GM18907 (cell line): ENCODE data around the gene APLP2.
"Not testable (repeated sequence)": the region's sequence is repeated elsewhere in the genome, so short reads cannot be mapped to it uniquely, and the experiment has no call there.

Experiments
- ATAC-seq: cut with Tn5 transposase; IDR thresholded peaks from one replicate; pipeline ENCODE4 v1.9.1; 2021; ENCODE audit warnings: mild to moderate bottlenecking, moderate library complexity; ENCODE audit not compliant: unreplicated experiment

The APLP2 gene

GRCh38 chr11:130069659-130070108 lies at the start of gene APLP2:
APLP2 (plus strand) TSS chr11:130069894; CDS start chr11:130069978, 84 bp downstream.
- ATAC-seq: peak; percentile 98

- no peak for ATAC-seq
These were observed 49.4 kb upstream of the APLP2 start for GRCh38 chr11:130020323-130020722.

- ATAC-seq: not testable (repeated sequence)
These were observed 48.1 kb upstream of the APLP2 start for GRCh38 chr11:130021606-130022005.

GRCh38 chr11:130022799-130023198 lies 46.9 kb upstream of the APLP2 start:
- peak; percentile 32 for ATAC-seq

GRCh38 chr11:130023204-130023603 lies 46.5 kb upstream of the APLP2 start:
- peak; percentile 98 for ATAC-seq

- ATAC-seq: no peak
These were observed 45.3 kb upstream of the APLP2 start for GRCh38 chr11:130024361-130024760.

GRCh38 chr11:130025371-130025770 lies 44.3 kb upstream of the APLP2 start:
- no peak for ATAC-seq

- ATAC-seq: no peak
These were observed 40.6 kb upstream of the APLP2 start for GRCh38 chr11:130029137-130029536.

GRCh38 chr11:130031056-130031455 lies 38.6 kb upstream of the APLP2 start:
- no peak for ATAC-seq

GRCh38 chr11:130031945-130032344 lies 37.7 kb upstream of the APLP2 start:
- no peak for ATAC-seq

GRCh38 chr11:130032931-130033330 lies 36.8 kb upstream of the APLP2 start:
- ATAC-seq: no peak

GRCh38 chr11:130034236-130034635 lies 35.5 kb upstream of the APLP2 start:
- ATAC-seq: no peak

- no peak for ATAC-seq
These were observed 32.6 kb upstream of the APLP2 start for GRCh38 chr11:130037058-130037457.

GRCh38 chr11:130037881-130038585 lies 31.7 kb upstream of the APLP2 start:
- no peak for ATAC-seq

GRCh38 chr11:130040281-130040940 lies 29.3 kb upstream of the APLP2 start:
- ATAC-seq: no peak

- no peak for ATAC-seq
These were observed 27.6 kb upstream of the APLP2 start for GRCh38 chr11:130042093-130042591.

- no peak for ATAC-seq
These were observed 26.1 kb upstream of the APLP2 start for GRCh38 chr11:130043575-130043974.

GRCh38 chr11:130047141-130047540 lies 22.6 kb upstream of the APLP2 start:
- no peak for ATAC-seq

- no peak for ATAC-seq
These were observed 20.3 kb upstream of the APLP2 start for GRCh38 chr11:130049328-130049771.

GRCh38 chr11:130050257-130050656 lies 19.4 kb upstream of the APLP2 start:
- no peak for ATAC-seq

- no peak for ATAC-seq
These were observed 18.6 kb upstream of the APLP2 start for GRCh38 chr11:130051082-130051481.

- no peak for ATAC-seq
These were observed 17.1 kb upstream of the APLP2 start for GRCh38 chr11:130052567-130052966.
